Dedifferentiated amniotic fluid mesenchymal stem cell (primary cell): Measurements from ENCODE around the gene PLCXD3.

Source experiments
- DNase-seq: peaks from one replicate; pipeline ENCODE4 v3.0.0-alpha.2; 2016; ENCODE audit errors: extremely low spot score

Gene PLCXD3

GRCh38 chr5:41414598-41414997, 95.8 kb downstream of the PLCXD3 start:
- peak; percentile 77 for DNase-seq

- no peak for DNase-seq
These were observed 97.3 kb downstream of the PLCXD3 start for GRCh38 chr5:41413074-41413473.

- no peak for DNase-seq
These were observed 97.9 kb downstream of the PLCXD3 start for GRCh38 chr5:41412496-41412895.

- DNase-seq = no peak
These were observed 99.7 kb downstream of the PLCXD3 start for GRCh38 chr5:41410737-41411136.

GRCh38 chr5:41410307-41410706, 100.1 kb downstream of the PLCXD3 start:
- no peak for DNase-seq

- no peak for DNase-seq
These were observed 101.5 kb downstream of the PLCXD3 start for GRCh38 chr5:41408676-41409443.

GRCh38 chr5:41406936-41407335, 103.5 kb downstream of the PLCXD3 start:
- no peak for DNase-seq

GRCh38 chr5:41406424-41406823, 104.0 kb downstream of the PLCXD3 start:
- DNase-seq = no peak

- no peak for DNase-seq
These were observed 105.6 kb downstream of the PLCXD3 start for GRCh38 chr5:41404757-41405156.

GRCh38 chr5:41403846-41404245, 106.6 kb downstream of the PLCXD3 start:
- DNase-seq = no peak

- DNase-seq = no peak
These were observed 107.6 kb downstream of the PLCXD3 start for GRCh38 chr5:41402845-41403244.

- no peak for DNase-seq
These were observed 110.6 kb downstream of the PLCXD3 start for GRCh38 chr5:41399839-41400238.

- DNase-seq = no peak
These were observed 118.4 kb downstream of the PLCXD3 start for GRCh38 chr5:41392016-41392415.

- no peak for DNase-seq
These were observed 135.8 kb downstream of the PLCXD3 start for GRCh38 chr5:41374631-41375030.

GRCh38 chr5:41373230-41373629, 137.2 kb downstream of the PLCXD3 start:
- DNase-seq = no peak

GRCh38 chr5:41371738-41372137, 138.7 kb downstream of the PLCXD3 start:
- DNase-seq = no peak

GRCh38 chr5:41370482-41370881, 139.9 kb downstream of the PLCXD3 start:
- DNase-seq = no peak

- no peak for DNase-seq
These were observed 140.6 kb downstream of the PLCXD3 start for GRCh38 chr5:41369799-41370198.

GRCh38 chr5:41368158-41368557, 142.2 kb downstream of the PLCXD3 start:
- no peak for DNase-seq

GRCh38 chr5:41365369-41365768, 145.0 kb downstream of the PLCXD3 start:
- DNase-seq = no peak

- no peak for DNase-seq
These were observed 146.1 kb downstream of the PLCXD3 start for GRCh38 chr5:41364346-41364745.

GRCh38 chr5:41363343-41363986, 146.9 kb downstream of the PLCXD3 start:
- DNase-seq = no peak

- DNase-seq = no peak
These were observed 153.6 kb downstream of the PLCXD3 start for GRCh38 chr5:41356786-41357185.
